HepG2 (cell line): ENCODE data around the gene JTB. TPM values are rescaled to one million over a fixed set of nuclear protein-coding genes. Genes with fewer than 3 reads are reported as not detected.

Source experiments
- GFI1 ChIP-seq: sonication (generic); formaldehyde crosslinking; IDR thresholded peaks from 2 replicates; pipeline ENCODE4 v1.5.0; 2020; ENCODE audit warnings: missing genetic modification reagents, mild to moderate bottlenecking, borderline replicate concordance
- MEIS2 ChIP-seq: sonication (generic); formaldehyde crosslinking; IDR thresholded peaks from 2 replicates; pipeline ENCODE4 v1.9.0; 2021; ENCODE audit warnings: mild to moderate bottlenecking, missing genetic modification reagents
- MIER3 ChIP-seq: IDR thresholded peaks from 2 replicates; pipeline ENCODE4 v1.6.1; 2016; ENCODE audit warnings: missing compliant biosample characterization, borderline replicate concordance
- NFE2 ChIP-seq: sonication (generic); formaldehyde crosslinking; IDR thresholded peaks from 2 replicates; pipeline ENCODE4 v1.4.0; 2020; ENCODE audit warnings: missing genetic modification reagents
- PAF1 ChIP-seq: IDR thresholded peaks from 2 replicates; pipeline ENCODE4 v1.6.1; 2016; ENCODE audit warnings: missing genetic modification reagents, missing compliant biosample characterization
- PATZ1 ChIP-seq: sonication (generic); formaldehyde crosslinking; IDR thresholded peaks from 2 replicates; pipeline ENCODE4 v1.4.0; 2020; ENCODE audit warnings: missing genetic modification reagents
- RBAK ChIP-seq: sonication (generic); formaldehyde crosslinking; IDR thresholded peaks from 2 replicates; pipeline ENCODE4 v1.5.1; 2020; ENCODE audit warnings: mild to moderate bottlenecking, missing genetic modification reagents
- SMAD1 ChIP-seq: sonication (generic); formaldehyde crosslinking; IDR thresholded peaks from 2 replicates; pipeline ENCODE4 v1.4.0; 2020; ENCODE audit warnings: missing genetic modification reagents, low read depth, mild to moderate bottlenecking, borderline replicate concordance
- ZBTB20 ChIP-seq: sonication (generic); formaldehyde crosslinking; IDR thresholded peaks from 2 replicates; pipeline ENCODE4 v1.8.1; 2023; ENCODE audit warnings: missing genetic modification reagents, low read depth, mild to moderate bottlenecking, borderline replicate concordance
- ZBTB39 ChIP-seq: sonication (generic); formaldehyde crosslinking; IDR thresholded peaks from 2 replicates; pipeline ENCODE4 v1.5.0; 2020; ENCODE audit warnings: missing genetic modification reagents
- ZNF570 ChIP-seq: sonication (generic); formaldehyde crosslinking; IDR thresholded peaks from 2 replicates; pipeline ENCODE4 v1.4.0; 2020; ENCODE audit warnings: mild to moderate bottlenecking, missing genetic modification reagents, borderline replicate concordance
- ZNF704 ChIP-seq: sonication (generic); formaldehyde crosslinking; IDR thresholded peaks from 2 replicates; pipeline ENCODE4 v1.8.1; 2023; ENCODE audit warnings: mild to moderate bottlenecking, inconsistent platforms, moderate library complexity, missing genetic modification reagents, borderline replicate concordance
- polyA plus RNA-seq, 8 experiments: library from polyadenylated mRNA; depleted of rRNA in 3 of 8; stranded (reverse) in 7 of 8; unstranded in 1 of 8; fragments of >200 nt; fragmentation: Illumina TruSeq in 4 of 8; extraction: Trizol in 4 of 8; gene quantifications; 2 replicates each; pipeline versions ENCODE4 v1.2.1 to v1.2.3, GENCODE V29; 2011 to 2016; ENCODE audit warnings: low read depth in 4 of 8, missing spikeins in 1 of 8, mixed read lengths in 1 of 8; ENCODE audit not compliant: insufficient read depth in 1 of 8
- total RNA-seq, 5 experiments: library from RNA; depleted of rRNA; stranded (reverse); fragments of >200 nt; fragmentation: Illumina TruSeq; extraction: Trizol; gene quantifications; 2 replicates each; pipeline ENCODE4 v1.2.3, GENCODE V29; 2016; ENCODE audit warnings: low read depth in 1 of 5
- TF ChIP-seq, protein P1 (sequence below): sonication (generic); formaldehyde crosslinking; IDR thresholded peaks from 2 replicates; pipeline ENCODE4 v1.5.0; 2020; ENCODE audit warnings: mild to moderate bottlenecking, missing genetic modification reagents
- TF ChIP-seq, protein P2 (sequence below): sonication (generic); formaldehyde crosslinking; IDR thresholded peaks from 2 replicates; pipeline ENCODE4 v1.8.0; 2022; ENCODE audit warnings: mild to moderate bottlenecking, missing genetic modification reagents; ENCODE audit not compliant: insufficient replicate concordance
- TF ChIP-seq, protein P3 (sequence below): sonication (generic); formaldehyde crosslinking; IDR thresholded peaks from 2 replicates; pipeline ENCODE4 v1.5.1; 2020; ENCODE audit warnings: missing genetic modification reagents, mild to moderate bottlenecking, borderline replicate concordance

Gene JTB
- total and polyA plus RNA-seq, 2 of the 13 experiments (the other 11 are each of a cell fraction or from before 2014, with no cell fraction given) = 96.7 to 99.2 TPM

- TF ChIP-seq ZNF704 = peak; percentile 56; the same call in 1 of the 2 replicates
- TF ChIP-seq MIER3 (CRISPR knock-in tag) = peak; percentile 93
- no peak for TF ChIP-seq ZBTB39 (CRISPR knock-in tag)
- TF ChIP-seq ZNF570 (CRISPR knock-in tag) = 0 out of 2 replicates have a peak, but pooled peaks have one; percentile 80
- TF ChIP-seq NFE2 (CRISPR knock-in tag) = no peak
- TF ChIP-seq ZBTB20 = no peak
- TF ChIP-seq, protein P1, sequence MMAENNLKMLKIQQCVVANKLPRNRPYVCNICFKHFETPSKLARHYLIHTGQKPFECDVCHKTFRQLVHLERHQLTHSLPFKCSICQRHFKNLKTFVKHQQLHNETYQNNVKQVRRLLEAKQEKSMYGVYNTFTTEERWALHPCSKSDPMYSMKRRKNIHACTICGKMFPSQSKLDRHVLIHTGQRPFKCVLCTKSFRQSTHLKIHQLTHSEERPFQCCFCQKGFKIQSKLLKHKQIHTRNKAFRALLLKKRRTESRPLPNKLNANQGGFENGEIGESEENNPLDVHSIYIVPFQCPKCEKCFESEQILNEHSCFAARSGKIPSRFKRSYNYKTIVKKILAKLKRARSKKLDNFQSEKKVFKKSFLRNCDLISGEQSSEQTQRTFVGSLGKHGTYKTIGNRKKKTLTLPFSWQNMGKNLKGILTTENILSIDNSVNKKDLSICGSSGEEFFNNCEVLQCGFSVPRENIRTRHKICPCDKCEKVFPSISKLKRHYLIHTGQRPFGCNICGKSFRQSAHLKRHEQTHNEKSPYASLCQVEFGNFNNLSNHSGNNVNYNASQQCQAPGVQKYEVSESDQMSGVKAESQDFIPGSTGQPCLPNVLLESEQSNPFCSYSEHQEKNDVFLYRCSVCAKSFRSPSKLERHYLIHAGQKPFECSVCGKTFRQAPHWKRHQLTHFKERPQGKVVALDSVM = no peak
- no peak for TF ChIP-seq GFI1 (CRISPR knock-in tag)
- TF ChIP-seq, protein P2, sequence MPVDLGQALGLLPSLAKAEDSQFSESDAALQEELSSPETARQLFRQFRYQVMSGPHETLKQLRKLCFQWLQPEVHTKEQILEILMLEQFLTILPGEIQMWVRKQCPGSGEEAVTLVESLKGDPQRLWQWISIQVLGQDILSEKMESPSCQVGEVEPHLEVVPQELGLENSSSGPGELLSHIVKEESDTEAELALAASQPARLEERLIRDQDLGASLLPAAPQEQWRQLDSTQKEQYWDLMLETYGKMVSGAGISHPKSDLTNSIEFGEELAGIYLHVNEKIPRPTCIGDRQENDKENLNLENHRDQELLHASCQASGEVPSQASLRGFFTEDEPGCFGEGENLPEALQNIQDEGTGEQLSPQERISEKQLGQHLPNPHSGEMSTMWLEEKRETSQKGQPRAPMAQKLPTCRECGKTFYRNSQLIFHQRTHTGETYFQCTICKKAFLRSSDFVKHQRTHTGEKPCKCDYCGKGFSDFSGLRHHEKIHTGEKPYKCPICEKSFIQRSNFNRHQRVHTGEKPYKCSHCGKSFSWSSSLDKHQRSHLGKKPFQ (CRISPR knock-in tag) = peak; percentile 17
- TF ChIP-seq PATZ1 (CRISPR knock-in tag) = no peak; the same call in 1 of the 2 replicates
- TF ChIP-seq RBAK (CRISPR knock-in tag) = no peak
- TF ChIP-seq, protein P3, sequence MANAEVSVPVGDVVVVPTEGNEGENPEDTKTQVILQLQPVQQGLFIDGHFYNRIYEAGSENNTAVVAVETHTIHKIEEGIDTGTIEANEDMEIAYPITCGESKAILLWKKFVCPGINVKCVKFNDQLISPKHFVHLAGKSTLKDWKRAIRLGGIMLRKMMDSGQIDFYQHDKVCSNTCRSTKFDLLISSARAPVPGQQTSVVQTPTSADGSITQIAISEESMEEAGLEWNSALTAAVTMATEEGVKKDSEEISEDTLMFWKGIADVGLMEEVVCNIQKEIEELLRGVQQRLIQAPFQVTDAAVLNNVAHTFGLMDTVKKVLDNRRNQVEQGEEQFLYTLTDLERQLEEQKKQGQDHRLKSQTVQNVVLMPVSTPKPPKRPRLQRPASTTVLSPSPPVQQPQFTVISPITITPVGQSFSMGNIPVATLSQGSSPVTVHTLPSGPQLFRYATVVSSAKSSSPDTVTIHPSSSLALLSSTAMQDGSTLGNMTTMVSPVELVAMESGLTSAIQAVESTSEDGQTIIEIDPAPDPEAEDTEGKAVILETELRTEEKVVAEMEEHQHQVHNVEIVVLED (CRISPR knock-in tag) = peak; percentile 86; the same call in 1 of the 2 replicates
- no peak for TF ChIP-seq SMAD1 (CRISPR knock-in tag)
- TF ChIP-seq MEIS2 (CRISPR knock-in tag) = peak; percentile 74; the same call in 1 of the 2 replicates
- no peak for TF ChIP-seq PAF1 (CRISPR knock-in tag)
These were observed 13.1 kb upstream of the JTB start, which contains the start of gene RPS27 (continued) for GRCh38 chr1:153990468-153991150.
